Activated CD4-positive, alpha-beta T cell treated with anti-CD3 and anti-CD28 coated beads for 24 hours (primary cell): ENCODE results near the gene TIMP4.

Experiments used
- DNase-seq, 2 donors: peaks; one replicate each; pipeline ENCODE4 v3.0.0-alpha.2; 2020; ENCODE audit warnings: low read depth in 2 of 2

TIMP4 gene

GRCh38 chr3:12147049-12147780, 11.5 kb downstream of the TIMP4 start:
- no peak for DNase-seq

DNA sequence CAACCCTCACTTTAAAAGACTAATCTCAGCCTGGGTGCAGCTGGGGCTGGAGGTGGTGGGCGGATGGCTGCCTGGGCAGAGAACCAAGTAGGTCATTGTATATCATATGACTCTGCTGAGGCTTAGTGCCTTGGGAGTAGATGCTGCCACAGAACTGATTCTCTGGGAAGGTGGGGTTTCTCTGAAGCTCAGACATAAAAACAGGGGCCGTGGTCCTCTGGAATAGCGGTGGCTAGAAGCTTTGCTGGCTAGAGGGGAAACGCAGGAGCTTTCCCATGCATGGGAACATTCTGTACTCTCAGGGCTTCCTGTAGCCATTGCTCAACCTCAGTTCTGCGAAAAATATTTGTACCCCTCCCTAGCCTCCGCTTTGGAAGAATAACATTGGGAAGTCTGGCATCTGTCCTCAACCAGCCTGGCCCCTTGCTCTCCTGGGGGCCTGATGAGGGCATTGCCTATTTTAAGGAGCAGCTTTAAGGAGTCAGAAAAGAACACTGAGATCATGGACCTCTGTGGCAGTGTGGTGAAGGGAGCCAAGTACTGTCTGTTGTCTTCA, 14.7 kb downstream of the TIMP4 start:
- no peak for DNase-seq

DNA sequence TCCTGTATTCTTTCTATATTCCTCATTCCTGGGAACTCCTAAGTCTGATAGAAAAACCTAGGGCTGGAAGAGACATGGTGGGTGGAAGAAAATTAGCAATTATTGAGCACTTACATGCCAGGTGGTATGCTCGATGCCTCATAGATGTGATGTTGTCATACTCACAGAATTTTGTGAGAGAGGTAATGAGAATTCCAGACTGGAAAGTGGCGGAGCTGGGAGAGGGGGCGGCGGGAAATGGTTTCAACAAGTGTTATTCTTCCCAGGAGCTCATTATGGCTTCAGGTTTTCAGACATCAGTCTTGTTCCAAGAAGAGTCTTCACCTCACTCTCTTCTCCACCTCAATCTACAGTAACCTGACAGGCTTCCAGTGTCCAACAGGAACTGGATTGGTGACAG, 16.2 kb downstream of the TIMP4 start:
- DNase-seq, result no peak

- no peak for DNase-seq
Measured at GRCh38 chr3:12141350-12141749, 17.4 kb downstream of the TIMP4 start.

- no peak for DNase-seq
Measured at GRCh38 chr3:12139111-12139511, 19.6 kb downstream of the TIMP4 start.

GRCh38 chr3:12138044-12138443, 20.7 kb downstream of the TIMP4 start:
- DNase-seq, result no peak

- DNase-seq, result no peak
Measured at GRCh38 chr3:12136371-12136770, 22.3 kb downstream of the TIMP4 start.

GRCh38 chr3:12135029-12135657, 23.6 kb downstream of the TIMP4 start:
- DNase-seq, result peak; percentile 46 to 52

DNA sequence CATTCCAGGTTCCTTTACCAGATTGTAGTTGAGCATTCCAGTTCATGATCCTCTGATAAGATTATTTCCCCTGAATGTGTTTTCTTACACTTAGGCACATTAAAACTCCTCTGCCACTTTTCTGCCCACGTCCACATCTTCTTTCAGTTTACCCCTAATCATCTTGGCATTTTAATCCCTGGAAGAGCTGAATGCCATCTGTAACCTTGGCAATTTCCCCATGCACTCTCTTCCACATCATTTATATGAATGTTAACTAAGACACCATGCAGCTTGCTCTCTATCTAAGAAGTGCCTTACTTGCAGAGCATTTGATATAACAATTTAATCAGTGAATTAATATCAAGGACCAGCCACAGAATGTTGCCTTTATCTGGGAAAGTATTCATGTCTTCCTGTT, 25.8 kb downstream of the TIMP4 start:
- DNase-seq, result no peak

DNA sequence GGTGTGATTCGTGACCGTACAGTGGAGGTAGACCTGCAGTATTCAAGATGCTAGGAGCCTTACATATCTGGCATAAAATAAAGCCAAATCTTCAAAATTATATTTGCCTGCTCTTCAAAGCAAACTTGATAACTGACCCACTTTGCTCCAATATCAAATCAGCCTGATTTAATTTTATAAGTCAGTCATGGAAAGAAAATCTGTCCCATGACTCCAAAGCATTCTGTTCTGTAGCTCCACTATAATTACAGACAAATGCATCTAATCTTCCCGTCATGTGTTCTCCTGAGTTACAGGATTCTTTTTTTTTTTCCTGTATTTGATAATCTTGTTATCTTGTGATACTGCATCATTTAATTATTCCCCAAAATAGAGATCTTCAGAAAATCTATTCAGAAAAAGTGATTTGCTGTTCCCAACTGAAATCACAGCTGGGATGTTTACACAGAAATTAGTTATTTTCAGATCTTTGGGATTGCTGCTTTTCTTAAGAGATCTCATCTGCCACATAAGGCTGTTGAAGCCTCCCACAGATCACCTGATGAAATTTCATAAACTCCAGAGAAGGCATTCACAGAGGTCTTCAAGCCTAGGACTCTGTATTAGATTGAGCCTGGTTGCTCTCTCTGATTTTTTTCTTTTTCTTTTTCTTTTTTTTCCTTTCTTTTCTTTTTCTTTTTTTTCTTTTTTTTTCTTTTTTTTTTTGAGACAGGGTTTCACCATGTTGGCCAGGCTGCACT, 27.2 kb downstream of the TIMP4 start:
- no peak for DNase-seq

- DNase-seq, result no peak
Measured at GRCh38 chr3:12127391-12127790, 31.3 kb downstream of the TIMP4 start.

DNA sequence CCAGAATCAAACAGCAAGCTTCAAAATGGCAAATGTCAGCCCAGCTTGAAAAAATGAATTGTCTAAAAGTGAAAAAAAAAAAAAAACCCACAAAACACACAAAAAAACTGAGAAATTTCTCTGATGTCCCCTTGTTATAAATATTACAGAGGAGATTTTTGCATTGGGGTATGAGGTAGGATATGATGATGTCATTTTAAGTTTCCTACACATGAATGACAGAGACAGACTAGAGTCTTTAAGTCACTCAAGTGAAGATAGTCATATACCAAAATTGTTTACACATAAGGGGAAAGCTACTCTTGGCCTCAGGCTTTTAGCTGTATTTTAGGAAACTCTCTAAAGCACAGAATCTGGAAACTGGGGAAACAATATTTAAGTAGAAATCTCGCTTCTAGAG, 32.9 kb downstream of the TIMP4 start:
- no peak for DNase-seq

- DNase-seq, result no peak
Measured at GRCh38 chr3:12121466-12121865, 37.2 kb downstream of the TIMP4 start.

GRCh38 chr3:12120374-12121140, 38.2 kb downstream of the TIMP4 start:
- DNase-seq, result no peak

DNA sequence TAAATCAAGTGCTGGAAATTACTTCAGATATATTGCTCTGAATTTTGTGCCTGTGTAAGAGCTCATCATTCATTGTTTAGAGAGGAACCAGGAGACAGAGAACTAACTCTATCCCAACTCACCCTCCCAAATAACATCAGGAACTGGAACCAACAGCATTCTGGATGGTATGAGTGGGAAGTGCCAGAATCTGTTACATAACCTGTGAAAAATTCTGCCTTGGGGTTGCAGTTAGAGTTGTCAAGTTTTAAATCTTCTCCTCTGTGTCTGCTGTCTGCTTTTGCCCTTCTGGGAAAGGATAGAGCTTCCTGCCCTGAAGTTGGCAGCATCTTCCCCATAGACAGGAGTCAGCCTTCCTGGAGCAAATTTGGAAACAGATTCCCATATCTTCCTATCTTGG, 41.2 kb downstream of the TIMP4 start:
- DNase-seq, result no peak

GRCh38 chr3:12116870-12117269, 41.8 kb downstream of the TIMP4 start:
- no peak for DNase-seq

DNA sequence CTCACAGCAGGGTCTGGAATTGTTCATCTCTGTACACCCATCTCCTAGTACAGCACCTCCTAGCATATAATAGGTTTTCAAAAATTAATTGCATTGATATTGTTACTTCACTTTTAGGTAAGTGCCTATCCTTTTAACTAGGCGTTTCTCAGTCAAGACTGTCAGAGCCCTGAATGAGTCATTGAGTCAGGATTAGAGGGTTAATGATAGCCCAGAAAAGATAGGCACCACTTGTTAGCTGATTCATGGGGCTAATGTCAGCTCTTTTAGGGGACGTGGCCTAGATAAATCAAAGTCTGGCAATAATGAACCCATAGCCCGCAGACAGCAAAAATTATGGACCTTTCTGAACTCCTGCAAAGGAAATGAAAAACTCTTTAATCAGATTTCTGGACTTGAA, 42.9 kb downstream of the TIMP4 start:
- no peak for DNase-seq

- DNase-seq, result no peak
Measured at GRCh38 chr3:12115104-12115503, 43.6 kb downstream of the TIMP4 start.

DNA sequence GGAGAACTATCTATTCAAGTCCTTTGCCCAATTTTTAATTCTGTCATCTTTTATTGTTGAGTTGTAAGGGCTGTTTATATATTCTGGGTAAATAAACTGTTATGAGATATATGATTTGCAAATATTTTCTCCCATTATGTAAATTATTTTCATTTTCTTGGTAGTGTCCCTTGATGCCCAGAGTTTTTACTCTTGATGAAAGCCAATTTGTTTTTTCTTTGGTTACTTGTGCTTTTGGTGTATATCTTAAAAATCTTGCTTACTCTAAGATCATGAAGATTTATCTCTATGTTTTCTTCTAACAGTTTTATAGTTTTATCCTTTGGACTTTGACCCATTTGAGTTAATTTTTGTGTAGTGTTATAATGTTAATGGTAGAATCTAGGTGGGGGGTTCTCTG, 44.5 kb downstream of the TIMP4 start:
- DNase-seq, result no peak

DNA sequence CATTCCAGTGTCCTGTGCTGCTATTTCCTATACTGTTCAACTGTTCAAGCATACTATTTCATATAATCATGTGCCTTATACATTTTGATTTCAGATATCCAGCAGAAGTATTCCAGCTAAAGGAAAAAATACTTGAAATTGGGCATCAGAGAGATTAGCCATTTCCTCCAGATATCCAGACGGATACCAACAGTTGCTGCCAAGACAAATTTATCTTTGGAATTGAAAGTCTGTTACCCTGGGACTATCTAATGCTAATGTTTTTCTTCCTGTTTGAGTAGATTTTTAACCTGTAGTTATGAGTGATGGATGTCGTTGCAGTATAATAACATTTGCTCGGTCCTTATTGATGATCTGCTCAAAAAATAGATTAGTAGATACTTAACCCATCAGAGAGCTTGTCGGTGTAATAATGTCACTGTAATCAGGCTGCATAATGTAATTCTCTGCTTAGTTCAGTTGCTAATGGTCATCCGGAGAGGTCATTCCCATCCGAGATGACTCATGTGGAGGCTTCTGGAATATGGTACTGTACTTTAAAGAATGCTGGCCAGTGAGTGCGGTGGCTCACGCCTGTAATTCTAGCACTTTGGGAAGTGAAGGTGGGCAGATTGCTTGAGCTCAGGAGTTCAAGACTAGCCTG, 51.5 kb downstream of the TIMP4 start:
- DNase-seq, result no peak
